SK-N-SH treated with all-trans-retinoic acid at 6 μM for 48 hours (cell line): ENCODE results near the gene CCDC34.

Experiments used
- ATAC-seq: fragments of 200-7000 bp; cut with Tn5 transposase; 3 replicates; pipeline ENCODE4 v1.9.1; 2020; ENCODE audit warnings: mild to moderate bottlenecking, moderate library complexity
- ARNTL ChIP-seq: fragments of 450-650 bp; formaldehyde crosslinking; IDR thresholded peaks from 2 replicates; pipeline ENCODE4 v1.5.0; 2020; ENCODE audit warnings: low read depth, mild to moderate bottlenecking, moderate library complexity, borderline replicate concordance
- BACH2 ChIP-seq: fragments of 250-450 bp; sonication (Bioruptor Pico); IDR thresholded peaks from 2 replicates; pipeline ENCODE4 v1.9.0; 2021; ENCODE audit warnings: mild to moderate bottlenecking, borderline replicate concordance
- CREB5 ChIP-seq: fragments of 250-450 bp; sonication (Bioruptor Pico); IDR thresholded peaks from 2 replicates; pipeline ENCODE4 v1.5.1; 2020; ENCODE audit warnings: low read depth, mild to moderate bottlenecking, moderate library complexity
- CSDC2 ChIP-seq: fragments of 250-450 bp; sonication (Bioruptor Pico); IDR thresholded peaks from 2 replicates; pipeline ENCODE4 v1.5.0; 2020; ENCODE audit warnings: mild to moderate bottlenecking, moderate library complexity
- CSRNP3 ChIP-seq: fragments of 250-450 bp; sonication (Bioruptor Pico); IDR thresholded peaks from 2 replicates; pipeline ENCODE4 v1.5.1; 2021; ENCODE audit warnings: mild to moderate bottlenecking, moderate library complexity
- GLIS3 ChIP-seq: fragments of 250-450 bp; sonication (Bioruptor Pico); IDR thresholded peaks from 2 replicates; pipeline ENCODE4 v1.5.0; 2020; ENCODE audit warnings: mild to moderate bottlenecking, moderate library complexity
- ISL1 ChIP-seq: fragments of 250-450 bp; sonication (Bioruptor Pico); IDR thresholded peaks from 2 replicates; pipeline ENCODE4 v2.1.2; 2022; ENCODE audit warnings: mild to moderate bottlenecking, moderate library complexity
- OSR1 ChIP-seq: fragments of 250-450 bp; sonication (Bioruptor Pico); IDR thresholded peaks from 2 replicates; pipeline ENCODE4 v1.8.0; 2022; ENCODE audit warnings: moderate library complexity, mild to moderate bottlenecking, inconsistent platforms
- PATZ1 ChIP-seq: fragments of 250-450 bp; sonication (Bioruptor Pico); IDR thresholded peaks from 2 replicates; pipeline ENCODE4 v1.8.0; 2020; ENCODE audit warnings: mild to moderate bottlenecking, moderate library complexity, borderline replicate concordance
- POU6F1 ChIP-seq: fragments of 250-450 bp; sonication (Bioruptor Pico); IDR thresholded peaks from 2 replicates; pipeline ENCODE4 v1.8.0; 2021; ENCODE audit warnings: low read depth, mild to moderate bottlenecking, moderate library complexity, borderline replicate concordance
- PPARA ChIP-seq: fragments of 250-450 bp; sonication (Bioruptor Pico); IDR thresholded peaks from 2 replicates; pipeline ENCODE4 v1.5.0; 2020; ENCODE audit warnings: mild to moderate bottlenecking, borderline replicate concordance
- RARB ChIP-seq: fragments of 250-450 bp; sonication (Bioruptor Pico); IDR thresholded peaks from 2 replicates; pipeline ENCODE4 v1.8.0; 2021; ENCODE audit warnings: mild to moderate bottlenecking, moderate library complexity
- TCF4 ChIP-seq: fragments of 250-450 bp; sonication (Bioruptor Pico); IDR thresholded peaks from 2 replicates; pipeline ENCODE4 v1.8.0; 2021; ENCODE audit warnings: mild to moderate bottlenecking, moderate library complexity, borderline replicate concordance
- TOX ChIP-seq: fragments of 250-450 bp; sonication (Bioruptor Pico); IDR thresholded peaks from 2 replicates; pipeline ENCODE4 v1.8.0; 2021; ENCODE audit warnings: mild to moderate bottlenecking, moderate library complexity, borderline replicate concordance
- TSHZ2 ChIP-seq: fragments of 250-450 bp; sonication (Bioruptor Pico); IDR thresholded peaks from 2 replicates; pipeline ENCODE4 v1.5.0; 2020; ENCODE audit warnings: mild to moderate bottlenecking, moderate library complexity
- ZC3H10 ChIP-seq: fragments of 250-450 bp; sonication (Bioruptor Pico); IDR thresholded peaks from 2 replicates; pipeline ENCODE4 v1.5.1; 2021; ENCODE audit warnings: mild to moderate bottlenecking, moderate library complexity
- ZFP30 ChIP-seq: fragments of 450-650 bp; formaldehyde crosslinking; IDR thresholded peaks from 2 replicates; pipeline ENCODE4 v1.5.0; 2022; ENCODE audit warnings: mild to moderate bottlenecking, moderate library complexity
- ZNF565 ChIP-seq: fragments of 450-650 bp; formaldehyde crosslinking; conservative IDR thresholded peaks from 2 replicates; pipeline ENCODE4 v1.5.0; 2020; ENCODE audit warnings: low read depth, mild to moderate bottlenecking, moderate library complexity
- ZNF70 ChIP-seq: fragments of 450-650 bp; formaldehyde crosslinking; IDR thresholded peaks from 2 replicates; pipeline ENCODE4 v1.5.0; 2020; ENCODE audit warnings: mild to moderate bottlenecking, moderate library complexity
- ZNF8 ChIP-seq: fragments of 450-650 bp; formaldehyde crosslinking; IDR thresholded peaks from 2 replicates; pipeline ENCODE4 v1.5.0; 2020; ENCODE audit warnings: mild to moderate bottlenecking, moderate library complexity

The CCDC34 gene

GRCh38 chr11:27362749-27363575, at the start of gene CCDC34:
Gene CCDC34, minus strand, starts transcription at chr11:27363215. Its CDS starts 21 bp downstream, at chr11:27363194.
- ATAC-seq: peak; percentile 99
- TF ChIP-seq ZNF565 (CRISPR knock-in tag): no peak
- no peak for TF ChIP-seq ZNF8 (CRISPR knock-in tag)
- TF ChIP-seq ARNTL (CRISPR knock-in tag): no peak
- TF ChIP-seq GLIS3 (CRISPR knock-in tag): no peak
- no peak for TF ChIP-seq ZC3H10 (CRISPR knock-in tag)
- TF ChIP-seq RARB: no peak
- TF ChIP-seq ZFP30 (CRISPR knock-in tag): no peak
- TF ChIP-seq BACH2 (CRISPR knock-in tag): no peak
- no peak for TF ChIP-seq POU6F1 (CRISPR knock-in tag)
- no peak for TF ChIP-seq OSR1 (CRISPR knock-in tag)
- no peak for TF ChIP-seq ZNF70
- TF ChIP-seq TCF4 (CRISPR knock-in tag): no peak; the same call in 1 of the 2 replicates
- TF ChIP-seq ISL1 (CRISPR knock-in tag): no peak
- TF ChIP-seq CREB5 (CRISPR knock-in tag): no peak
- TF ChIP-seq TSHZ2: no peak
- TF ChIP-seq CSDC2 (CRISPR knock-in tag): no peak
- no peak for TF ChIP-seq PATZ1 (CRISPR knock-in tag)
- TF ChIP-seq, all 23 proteins: peak for 0

- no peak for TF ChIP-seq CSRNP3
- no peak for TF ChIP-seq POU6F1 (CRISPR knock-in tag)
- TF ChIP-seq BACH2 (CRISPR knock-in tag): no peak
- TF ChIP-seq PPARA (CRISPR knock-in tag): no peak
- TF ChIP-seq ZNF565 (CRISPR knock-in tag): no peak
- no peak for TF ChIP-seq TOX (CRISPR knock-in tag)
- TF ChIP-seq ZNF8 (CRISPR knock-in tag): no peak
- TF ChIP-seq TCF4 (CRISPR knock-in tag): no peak
- no peak for TF ChIP-seq GLIS3 (CRISPR knock-in tag)
- TF ChIP-seq CREB5 (CRISPR knock-in tag): no peak
- TF ChIP-seq ZC3H10 (CRISPR knock-in tag): no peak
- TF ChIP-seq RARB: no peak
- no peak for TF ChIP-seq ZNF70
- ATAC-seq: no peak
These were observed 49.2 kb upstream of the CCDC34 start for GRCh38 chr11:27412192-27412691.
